Fibroblast of skin of left quadriceps (primary cell): ENCODE measurements around the gene TTC23.
"Not testable (repeated sequence)": the region's sequence is repeated elsewhere in the genome, so short reads cannot be mapped to it uniquely, and the experiment has no call there.

ENCODE experiments used
- DNase-seq, 2 experiments: peaks; one replicate each; pipeline ENCODE4 v3.0.0-alpha.2; 2013; ENCODE audit warnings: low read depth in 2 of 2

Gene TTC23

GRCh38 chr15:99250001-99250400, 620 bp upstream of the TTC23 start:
- no peak for DNase-seq

DNA sequence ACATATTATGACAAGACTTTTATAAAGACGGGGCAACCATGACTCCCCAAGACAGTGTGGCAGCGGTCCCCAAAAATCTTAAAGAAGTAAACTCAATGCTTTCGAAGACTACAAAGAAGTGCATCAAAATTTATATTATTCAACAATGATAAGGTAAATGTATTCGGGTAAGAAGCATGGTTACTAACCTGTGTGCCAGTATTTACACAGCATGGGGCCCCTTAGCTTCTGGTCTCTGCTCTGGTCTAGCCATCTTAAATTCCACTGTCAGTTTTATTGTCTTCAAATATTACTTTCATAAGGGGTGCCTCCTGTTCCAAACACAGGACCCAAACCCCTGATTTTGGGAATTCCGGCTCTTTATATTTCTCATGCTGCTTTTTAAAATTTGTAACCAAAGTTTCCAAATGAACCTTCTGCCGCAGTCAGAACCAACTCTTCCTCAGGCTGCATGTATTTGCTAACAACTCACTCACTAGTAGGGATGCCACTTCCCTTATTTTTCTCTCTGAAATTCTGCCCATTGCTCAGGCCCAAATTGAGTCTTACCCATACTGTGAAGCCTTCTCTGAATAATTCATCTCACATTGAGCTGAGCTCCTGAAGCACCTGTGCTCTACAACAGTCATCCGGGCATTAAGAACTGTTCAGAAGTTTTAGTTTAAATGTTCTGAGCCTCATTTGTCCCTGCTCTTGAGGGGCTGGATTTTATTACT, 1.2 kb downstream of the TTC23 start:
- DNase-seq: no peak

- DNase-seq: no peak
Measured at GRCh38 chr15:99247062-99247461, 2.3 kb downstream of the TTC23 start.

- no peak for DNase-seq
Measured at GRCh38 chr15:99244306-99244705, 5.1 kb downstream of the TTC23 start.

DNA sequence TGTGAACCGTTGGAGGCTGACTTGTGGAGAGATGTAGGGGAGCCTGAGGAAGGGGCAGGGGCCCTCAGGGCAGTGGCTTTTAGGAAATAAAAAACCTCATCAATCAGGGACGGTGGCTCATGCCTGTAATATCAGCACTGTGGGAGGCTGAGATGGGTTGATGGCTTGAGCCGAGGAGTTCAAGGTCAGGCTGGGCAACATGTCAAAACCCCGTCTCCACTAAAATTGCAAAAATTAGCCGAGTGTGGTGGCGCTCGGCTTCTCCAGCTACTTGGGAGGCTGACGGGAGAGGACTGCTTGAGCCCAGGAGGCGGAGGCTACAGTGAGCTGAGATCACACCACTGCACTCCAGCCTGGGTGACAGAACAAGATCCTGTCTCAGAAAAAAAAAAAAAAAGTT, 7.6 kb downstream of the TTC23 start:
- no peak for DNase-seq

DNA sequence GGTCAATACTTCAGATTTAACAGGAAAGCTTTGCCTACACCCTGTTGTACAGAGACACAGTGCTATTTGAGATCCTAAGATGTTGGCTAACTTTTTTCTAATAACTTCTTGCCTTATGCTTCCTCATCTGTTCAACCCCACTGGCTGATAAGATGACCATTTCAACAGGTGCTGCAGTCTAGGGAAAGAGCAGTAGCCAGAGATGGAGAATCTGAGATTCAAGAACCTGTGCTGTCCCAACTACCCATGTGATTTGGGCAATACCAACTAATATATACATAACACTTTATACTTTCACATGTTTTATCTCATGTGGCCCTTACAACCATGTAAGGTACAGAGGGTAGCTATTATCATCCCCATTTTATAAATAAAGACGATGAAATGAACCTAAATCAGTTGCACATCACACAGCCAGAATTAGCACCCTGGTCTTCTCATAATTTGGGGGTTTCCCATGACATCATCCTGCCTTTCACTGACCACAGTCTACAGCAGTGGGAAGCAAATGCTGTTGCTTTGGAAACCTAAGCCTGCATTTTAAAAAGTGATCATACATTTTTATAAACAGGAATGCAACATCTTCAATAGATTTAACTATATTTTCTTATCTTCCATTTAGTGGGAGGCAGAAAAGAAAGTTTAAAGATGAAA, 9.7 kb downstream of the TTC23 start:
- DNase-seq: no peak

GRCh38 chr15:99238849-99239248, 10.5 kb downstream of the TTC23 start:
- DNase-seq: no peak

DNA sequence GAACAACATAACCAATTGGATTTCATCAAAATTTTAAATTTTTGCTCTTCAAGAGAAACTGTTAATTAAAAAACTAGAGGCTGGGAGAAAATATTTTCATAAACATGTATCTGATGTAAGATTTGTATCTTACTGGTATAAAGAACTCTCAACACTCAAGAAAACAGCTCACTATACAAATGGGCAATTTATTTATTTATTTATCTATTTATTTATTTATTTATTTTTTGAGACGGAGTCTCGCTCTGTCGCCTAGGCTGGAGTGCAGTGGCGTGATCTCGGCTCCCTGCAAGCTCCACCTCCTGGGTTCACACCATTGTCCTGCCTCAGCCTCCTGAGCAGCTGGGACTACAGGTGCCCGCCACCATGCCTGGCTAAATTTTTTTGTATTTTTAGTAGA, 15.2 kb downstream of the TTC23 start:
- DNase-seq: not testable (repeated sequence)

- no peak for DNase-seq
Measured at GRCh38 chr15:99232740-99233139, 16.6 kb downstream of the TTC23 start.

- DNase-seq: no peak
Measured at GRCh38 chr15:99230867-99231266, 18.5 kb downstream of the TTC23 start.

DNA sequence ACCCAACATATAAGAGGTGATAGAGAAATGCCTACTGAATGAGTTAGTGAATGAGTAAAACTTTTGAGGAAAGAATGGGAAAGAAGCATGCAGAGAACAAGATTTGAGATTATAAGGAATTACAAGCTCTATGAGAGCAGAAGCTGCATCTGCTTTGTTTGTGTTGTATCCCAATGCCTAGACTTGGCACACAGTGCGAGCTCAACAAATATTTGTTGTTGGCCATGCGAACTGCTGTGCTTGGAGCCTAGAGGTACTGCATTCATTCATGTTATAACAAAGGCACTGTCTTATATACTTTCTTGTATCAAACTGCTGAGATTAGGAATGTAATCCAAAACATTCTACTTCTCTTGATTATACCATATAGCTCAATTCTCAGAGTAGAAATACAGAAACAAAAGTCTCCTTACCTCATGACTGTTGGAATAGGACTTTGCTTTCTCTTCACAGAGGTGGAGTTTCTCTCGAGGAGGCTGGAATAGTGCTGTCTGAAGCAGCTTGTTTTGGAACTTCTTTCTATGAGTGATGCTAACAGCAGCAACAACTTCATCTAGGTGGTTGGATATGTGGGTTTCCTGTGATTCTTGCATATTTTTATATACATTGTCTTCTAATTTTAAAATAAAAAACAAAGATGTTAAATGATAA, 21.1 kb downstream of the TTC23 start:
- no peak for DNase-seq

GRCh38 chr15:99226802-99227201, 22.6 kb downstream of the TTC23 start:
- no peak for DNase-seq

DNA sequence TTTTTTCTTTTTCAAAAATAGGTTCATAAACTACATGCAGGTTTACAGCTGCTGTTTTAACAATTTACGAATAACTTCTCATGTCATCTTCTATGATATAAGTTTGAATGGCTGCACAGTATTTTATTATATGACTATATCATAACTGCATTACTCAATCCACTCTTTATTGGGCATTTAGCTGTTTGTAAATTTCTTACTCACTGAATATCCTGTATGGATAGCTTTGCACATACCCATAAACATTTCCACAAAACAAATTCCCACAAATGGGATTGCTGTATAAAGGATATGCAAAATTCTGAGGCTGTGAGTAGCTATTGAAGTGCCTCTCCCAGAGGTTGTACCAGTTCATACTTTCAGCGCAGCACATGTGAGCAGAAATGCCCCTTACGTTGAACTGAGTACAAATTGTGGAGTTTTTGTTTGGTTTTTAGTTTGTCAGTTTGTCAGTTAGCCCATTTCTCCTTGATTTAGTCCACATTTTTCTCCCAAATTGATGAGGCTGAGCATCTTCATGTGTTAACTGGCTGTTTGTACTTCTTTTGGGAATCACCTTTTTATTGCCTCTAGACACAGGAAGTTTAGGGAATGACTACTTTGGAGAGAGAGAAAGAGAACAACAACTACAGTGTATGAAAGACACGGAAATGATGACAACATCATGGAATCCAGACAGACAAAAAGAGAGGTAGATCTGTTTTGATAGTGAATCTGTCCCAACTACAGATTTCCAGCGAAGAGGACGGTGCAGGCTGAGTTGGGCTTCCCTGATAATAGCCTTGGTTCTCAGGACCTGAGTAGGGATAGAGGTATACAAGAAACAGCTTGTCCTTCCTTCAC, 24.8 kb downstream of the TTC23 start:
- no peak for DNase-seq

GRCh38 chr15:99213187-99213811, 36.1 kb downstream of the TTC23 start:
- peak; percentile 27 to 34 for DNase-seq

DNA sequence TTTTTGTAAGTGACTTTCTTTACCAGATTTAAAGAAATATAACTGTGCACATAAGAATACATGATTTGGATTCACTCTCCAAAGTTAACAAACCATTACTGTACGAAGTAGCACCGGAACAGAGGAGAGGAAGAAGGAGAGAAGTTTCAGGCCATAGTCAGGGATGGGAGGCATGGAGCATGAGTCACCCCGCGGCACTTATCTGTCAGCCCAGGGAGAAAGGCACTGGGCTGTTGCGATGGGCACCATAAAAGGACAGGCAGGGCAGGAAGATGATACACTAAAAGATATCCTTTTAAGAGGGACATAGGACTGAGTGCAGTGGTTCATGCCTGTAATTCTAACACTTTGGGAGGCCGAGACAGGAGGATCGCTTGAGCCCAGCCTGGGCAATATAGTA, 37.0 kb downstream of the TTC23 start:
- no peak for DNase-seq

DNA sequence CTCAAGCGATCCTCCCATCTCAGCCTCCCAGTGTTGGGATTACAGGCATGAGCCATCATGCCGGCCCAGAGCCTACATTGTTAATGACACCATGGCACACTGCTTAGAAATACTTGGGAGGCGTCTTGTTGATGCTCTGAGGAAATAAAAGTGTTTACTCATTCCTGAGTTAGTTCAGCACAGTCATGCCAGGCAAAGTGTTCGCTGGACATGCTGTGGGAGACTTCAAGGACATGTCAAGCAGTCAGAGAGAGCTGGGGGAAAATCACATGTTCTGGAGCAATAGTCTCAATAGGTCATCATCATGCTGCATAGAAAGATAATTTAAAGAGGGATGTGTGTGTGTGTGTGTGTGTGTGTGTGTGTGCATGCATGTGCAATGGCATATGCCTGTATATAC, 37.5 kb downstream of the TTC23 start:
- DNase-seq: no peak

DNA sequence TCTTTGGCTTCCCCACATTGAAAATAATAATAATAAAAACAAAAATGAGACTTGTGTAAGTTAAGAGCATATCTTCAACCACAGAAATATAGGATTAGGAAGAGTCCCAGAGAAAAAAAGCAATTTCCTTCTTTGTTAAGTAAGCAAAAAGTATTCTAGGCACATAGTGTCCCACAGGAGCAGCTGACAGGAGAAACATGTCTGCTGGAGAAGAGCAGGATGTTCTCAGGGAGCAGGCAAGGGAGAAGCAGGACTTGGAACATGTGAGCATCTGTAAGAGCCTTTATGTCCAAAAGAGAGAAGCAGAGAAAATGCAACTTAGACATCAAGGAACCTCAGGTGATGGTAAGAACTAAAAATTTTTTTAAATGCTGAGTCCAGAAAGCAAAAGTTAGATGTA, 39.0 kb downstream of the TTC23 start:
- no peak for DNase-seq

GRCh38 chr15:99209326-99209725, 40.1 kb downstream of the TTC23 start:
- no peak for DNase-seq

DNA sequence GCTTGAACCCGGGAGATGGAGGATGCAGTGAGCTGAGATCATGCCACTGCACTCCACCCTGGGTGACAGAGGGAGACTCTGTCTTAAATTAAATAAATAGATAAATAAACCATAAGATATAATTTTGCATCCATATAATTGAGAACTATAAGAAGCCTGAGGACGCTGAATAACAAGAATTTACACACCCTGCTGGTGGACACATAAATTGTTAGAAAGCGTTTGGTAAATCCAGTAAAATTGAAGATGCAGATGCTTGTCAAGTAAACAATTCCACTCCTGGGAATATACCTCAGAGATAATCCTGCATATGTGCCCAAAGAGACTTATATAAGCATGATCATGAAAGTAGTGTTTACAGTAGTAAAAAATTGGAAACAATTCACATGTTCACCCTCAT, 41.7 kb downstream of the TTC23 start:
- no peak for DNase-seq

- DNase-seq: no peak
Measured at GRCh38 chr15:99202176-99202552, 47.2 kb downstream of the TTC23 start.

GRCh38 chr15:99201408-99202175, 47.8 kb downstream of the TTC23 start:
- no peak for DNase-seq
